NOMO-1 (cell line): Measurements from ENCODE around the gene SSBP3.
"Not testable (repeated sequence)": the region's sequence is repeated elsewhere in the genome, so short reads cannot be mapped to it uniquely, and the experiment has no call there.

ENCODE experiments used
- DNase-seq, 2 experiments: peaks; one replicate each; lab custom pipeline; 2025; ENCODE audit not compliant: unreplicated experiment in 2 of 2; lab: John Stamatoyannopoulos, UW

Gene SSBP3

DNA sequence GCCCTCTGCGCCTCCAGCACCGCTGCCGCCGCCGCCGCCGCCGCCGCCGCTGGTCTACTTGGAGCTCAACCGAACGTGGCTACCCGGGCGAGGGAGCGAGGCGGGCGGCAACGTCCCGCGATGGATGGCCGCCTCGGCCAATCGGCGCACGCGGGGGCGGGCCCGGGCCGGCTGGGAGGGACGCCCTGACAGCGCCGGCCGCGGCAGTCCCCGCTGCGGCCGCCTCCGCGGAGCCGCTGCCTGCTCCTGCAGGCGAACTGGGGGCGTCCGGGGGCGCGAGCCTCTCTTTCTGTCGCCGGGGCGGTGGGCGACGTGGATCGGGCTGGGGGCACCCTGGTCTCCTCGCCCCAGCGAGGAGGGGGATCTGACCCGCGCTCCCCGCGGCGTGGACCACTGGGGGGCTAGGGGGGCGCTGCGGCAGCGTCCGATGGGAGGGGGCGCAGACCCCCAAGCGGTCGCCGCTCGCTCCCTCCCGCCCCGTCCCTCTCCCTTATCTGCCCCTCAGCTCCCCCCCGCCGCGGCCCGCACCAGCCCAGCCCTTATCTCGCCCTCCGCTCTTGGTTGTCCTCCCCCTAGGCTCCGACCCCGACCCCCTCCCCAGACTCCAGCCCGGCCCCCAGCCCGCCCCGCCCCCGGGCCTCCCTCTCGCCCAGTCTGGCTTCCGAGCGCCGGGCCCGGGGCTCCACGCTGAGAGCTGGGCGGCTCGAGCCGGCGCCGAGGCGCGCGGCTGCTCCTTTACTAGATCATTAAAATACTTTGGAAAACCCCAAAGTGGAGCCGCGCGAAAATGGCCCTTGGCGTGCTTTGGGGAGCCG is at the start of gene SSBP3:
Gene SSBP3 (minus strand): TSS at position 56 of the 815 bp plus-strand sequence.
- DNase-seq = peak; percentile 87 to 94

DNA sequence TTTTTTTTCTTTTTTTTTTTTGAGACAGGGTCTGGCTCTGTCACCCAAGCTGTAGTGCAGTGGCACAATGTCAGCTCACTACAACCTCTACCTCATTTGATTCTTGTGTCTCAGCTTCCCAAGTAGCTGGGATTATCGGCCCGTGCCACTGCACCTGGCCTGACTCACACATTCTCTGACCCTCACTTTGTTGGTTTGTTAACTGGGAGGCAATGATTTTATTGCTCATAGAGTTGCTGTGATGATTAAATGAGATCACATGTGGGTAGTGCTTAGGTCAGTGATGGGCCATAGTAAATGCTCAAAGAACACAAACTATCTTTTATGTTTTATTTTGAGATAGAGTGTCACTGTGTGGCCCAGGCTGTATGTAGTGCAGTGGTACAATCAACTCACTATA is 47.3 kb upstream of the SSBP3 start:
- DNase-seq = no peak

DNA sequence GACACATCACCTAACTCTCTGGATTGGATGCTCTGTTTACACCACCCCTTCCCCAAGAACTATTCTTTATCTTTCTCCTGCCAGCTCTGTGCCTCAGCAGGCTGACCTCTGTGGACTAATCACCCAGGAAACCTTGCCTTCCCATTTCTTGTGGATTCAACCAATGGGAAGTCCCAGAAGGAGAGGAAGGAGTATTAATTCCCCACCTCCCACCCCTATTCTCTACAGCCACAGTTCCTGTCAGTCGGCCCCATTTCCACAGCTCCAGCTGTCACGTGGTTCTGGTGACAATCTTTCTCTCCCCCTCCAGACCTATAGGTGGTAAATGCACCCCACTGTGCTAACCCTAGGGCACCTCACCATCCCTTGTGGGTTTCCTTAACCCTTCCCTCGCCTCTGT is 46.8 kb upstream of the SSBP3 start:
- DNase-seq = no peak

DNA sequence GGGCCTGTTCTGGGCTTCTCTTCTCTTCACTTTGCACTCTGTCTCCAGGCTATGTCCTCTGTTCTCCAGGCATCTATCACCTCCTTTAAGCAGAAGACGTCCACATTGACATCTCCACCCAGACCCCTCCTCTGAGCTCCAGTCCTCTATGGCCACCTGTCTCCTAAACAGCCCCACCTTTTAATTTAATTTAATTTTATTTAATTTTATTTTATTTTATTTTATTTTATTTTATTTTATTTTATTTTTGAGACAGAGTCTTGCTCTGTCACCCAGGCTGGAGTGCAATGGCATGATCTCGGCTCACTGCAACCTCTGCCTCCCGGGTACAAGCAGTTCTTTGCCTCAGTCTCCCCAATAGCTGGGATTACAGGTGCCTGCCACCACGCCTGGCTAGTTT is 43.2 kb upstream of the SSBP3 start:
- DNase-seq = not testable (repeated sequence)

DNA sequence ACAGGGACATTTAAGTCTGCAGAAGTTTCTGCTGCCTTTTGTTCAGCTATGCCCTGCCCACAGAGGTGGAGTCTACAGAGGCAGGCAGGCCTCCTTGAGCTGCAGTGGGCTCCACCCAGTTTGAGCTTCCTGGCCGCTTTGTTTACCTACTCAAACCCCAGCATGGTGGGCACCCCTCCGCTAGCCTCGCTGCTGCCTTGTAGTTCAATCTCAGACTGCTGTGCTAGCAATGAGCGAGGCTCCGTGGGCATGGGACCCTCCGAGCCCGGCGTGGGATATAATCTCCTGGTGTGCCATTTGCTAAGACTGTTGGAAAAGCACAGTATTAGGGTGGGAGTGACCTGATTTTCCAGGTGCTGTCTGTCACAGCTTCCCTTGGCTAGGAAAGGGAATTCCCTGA is 42.6 kb upstream of the SSBP3 start:
- not testable (repeated sequence) for DNase-seq

DNA sequence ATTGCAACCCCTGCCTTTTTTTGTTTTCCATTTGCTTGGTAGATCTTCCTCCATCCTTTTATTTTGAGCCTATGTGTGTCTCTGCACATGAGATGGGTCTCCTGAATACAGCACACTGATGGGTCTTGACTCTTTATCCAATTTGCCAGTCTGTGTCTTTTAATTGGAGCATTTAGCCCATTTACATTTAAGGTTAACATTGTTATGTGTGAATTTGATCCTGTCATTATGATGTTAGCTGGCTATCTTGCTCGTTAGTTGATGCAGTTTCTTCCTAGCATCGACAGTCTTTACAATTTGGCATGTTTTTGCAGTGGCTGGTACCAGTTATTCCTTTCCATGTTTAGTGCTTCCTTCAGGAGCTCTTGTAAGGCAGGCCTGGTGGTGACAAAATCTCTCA is 40.9 kb upstream of the SSBP3 start:
- DNase-seq = not testable (repeated sequence)

DNA sequence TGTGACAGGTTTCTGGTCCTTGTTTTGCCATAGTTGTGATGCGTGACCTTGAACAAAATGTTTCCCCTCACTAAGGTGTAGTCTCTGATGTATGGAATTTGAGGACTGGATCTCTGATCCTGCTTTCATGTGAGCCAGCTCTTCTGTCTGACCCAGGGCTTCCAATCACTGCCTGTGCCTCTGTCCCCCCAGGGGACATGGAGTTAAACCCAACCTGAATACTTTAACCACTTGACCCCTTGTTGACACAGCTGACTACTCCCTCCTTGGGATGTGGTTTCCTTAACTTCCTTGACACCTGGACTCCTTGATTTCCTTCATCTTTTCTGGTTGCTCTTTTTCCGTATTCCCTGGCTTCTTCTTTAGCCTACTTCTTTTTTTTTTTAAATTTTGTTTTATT is 36.0 kb upstream of the SSBP3 start:
- DNase-seq = no peak

DNA sequence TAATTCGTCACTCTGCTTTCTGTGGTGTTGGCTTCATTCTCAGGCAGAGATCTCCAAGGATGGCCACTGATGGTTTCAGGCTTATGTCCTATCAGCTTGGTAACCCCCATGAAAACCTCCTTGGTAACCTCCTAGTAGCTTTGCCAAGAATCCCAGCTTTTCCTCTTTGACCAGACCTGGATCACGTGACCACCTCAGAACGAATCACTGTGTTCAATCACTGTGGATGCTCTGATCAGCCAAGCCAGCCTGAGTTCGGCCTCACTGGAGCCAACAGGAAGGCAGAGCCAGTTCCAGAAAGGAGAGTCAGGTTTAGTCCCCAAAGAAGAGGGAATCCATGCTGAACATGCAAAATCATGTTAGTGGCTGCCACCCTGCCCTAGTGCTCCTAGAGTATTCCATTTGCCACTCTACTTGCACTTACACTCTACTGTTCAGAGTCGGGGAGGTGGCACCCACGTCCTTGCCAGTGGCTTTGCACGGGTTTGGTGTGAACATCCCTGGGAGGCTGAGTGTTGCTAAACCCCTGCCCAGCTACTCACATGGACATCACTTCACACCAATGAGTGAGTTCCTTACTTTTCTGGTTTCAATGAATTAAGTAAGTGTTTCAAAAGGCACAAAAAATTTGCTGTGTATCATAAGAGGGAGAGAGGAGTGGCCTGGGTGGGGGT is 33.5 kb upstream of the SSBP3 start:
- DNase-seq = no peak

DNA sequence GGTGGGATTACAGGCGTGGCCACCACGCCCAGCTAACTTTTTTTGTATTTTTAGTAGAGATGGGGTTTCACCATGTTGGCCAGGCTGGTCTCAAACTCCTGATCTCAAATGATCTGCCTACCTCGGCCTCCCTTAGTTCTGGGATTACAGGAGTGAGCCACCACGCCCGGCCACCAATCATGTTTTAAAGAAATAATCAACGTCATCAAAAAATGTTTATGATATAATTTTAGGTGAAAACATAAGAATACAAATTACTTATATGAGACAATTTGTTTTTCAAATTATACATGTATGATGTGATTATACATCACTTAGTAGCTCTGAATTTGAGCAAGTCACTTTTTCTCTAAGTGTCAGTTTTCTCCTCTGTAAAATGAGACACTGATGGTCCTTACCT is 31.6 kb upstream of the SSBP3 start:
- DNase-seq = no peak

DNA sequence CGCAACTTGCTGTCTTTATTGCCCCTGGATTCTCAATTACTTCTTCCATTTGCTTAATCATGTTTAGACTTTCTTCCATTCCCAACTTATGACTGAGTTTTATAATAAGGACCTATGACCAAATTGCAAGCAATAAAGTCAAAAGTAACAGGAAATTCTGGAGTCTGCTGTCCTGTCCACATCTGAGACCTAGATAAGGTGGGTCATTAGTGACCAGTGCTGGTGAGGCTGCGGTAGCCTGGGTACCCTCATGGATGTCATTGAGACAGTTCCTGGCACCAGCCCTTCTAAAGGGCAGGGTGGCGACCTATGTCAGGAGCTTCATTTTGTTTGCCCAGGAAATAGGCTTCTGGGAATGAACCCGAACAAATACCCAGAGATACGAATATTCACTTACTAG is 30.6 kb upstream of the SSBP3 start:
- DNase-seq = no peak

DNA sequence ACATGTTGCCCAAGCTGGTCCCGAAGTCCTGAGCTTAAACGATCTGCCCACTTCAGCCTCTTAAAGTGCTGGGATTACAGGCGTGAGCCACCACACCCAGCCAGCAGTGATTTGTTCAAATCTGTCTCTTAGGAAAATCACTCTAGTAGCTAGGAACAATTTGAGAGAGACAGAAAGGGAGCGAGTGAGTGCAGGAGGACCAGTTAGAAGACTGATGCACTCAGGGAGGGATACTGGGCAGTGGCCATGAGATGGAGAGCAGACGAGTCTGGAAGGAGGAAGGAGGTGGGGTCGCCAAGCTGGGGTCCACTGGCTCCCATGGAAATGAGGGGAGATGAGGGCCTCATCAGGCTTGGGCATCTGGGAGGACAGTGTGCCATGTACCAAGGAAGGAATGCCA is 23.6 kb upstream of the SSBP3 start:
- DNase-seq = no peak

DNA sequence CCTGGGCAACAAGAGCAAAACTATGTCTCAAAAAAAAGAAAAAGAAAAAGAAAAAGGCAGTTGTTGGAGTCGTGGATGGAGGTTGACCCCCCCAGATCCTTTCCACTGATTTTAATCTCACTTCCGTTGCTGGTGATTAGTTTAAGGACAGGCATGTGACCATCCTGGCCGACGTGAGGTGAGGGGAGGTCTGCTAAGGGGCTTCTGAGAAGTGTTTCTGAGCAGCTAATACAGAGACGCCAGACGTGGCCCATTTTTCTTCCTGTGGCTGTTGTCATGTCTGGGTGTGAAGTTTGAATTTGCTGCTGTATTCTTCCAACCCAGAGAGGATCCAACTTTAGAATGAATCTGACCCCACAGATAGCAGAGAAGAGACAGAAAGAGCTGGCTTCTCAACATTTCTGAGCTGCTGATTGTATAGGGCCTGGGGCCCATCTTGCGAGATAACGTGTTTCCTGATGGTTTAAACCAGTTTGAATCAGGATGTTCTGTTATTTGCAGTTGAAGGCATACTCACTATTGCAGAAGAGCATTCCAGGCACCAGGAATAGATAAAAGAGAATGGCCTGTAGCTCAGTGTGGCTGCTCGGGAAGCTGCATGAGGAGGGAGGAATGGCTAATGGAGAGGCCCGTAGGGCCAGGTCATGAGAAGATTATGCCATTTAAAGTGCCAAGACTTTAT is 22.8 kb upstream of the SSBP3 start:
- no peak for DNase-seq

DNA sequence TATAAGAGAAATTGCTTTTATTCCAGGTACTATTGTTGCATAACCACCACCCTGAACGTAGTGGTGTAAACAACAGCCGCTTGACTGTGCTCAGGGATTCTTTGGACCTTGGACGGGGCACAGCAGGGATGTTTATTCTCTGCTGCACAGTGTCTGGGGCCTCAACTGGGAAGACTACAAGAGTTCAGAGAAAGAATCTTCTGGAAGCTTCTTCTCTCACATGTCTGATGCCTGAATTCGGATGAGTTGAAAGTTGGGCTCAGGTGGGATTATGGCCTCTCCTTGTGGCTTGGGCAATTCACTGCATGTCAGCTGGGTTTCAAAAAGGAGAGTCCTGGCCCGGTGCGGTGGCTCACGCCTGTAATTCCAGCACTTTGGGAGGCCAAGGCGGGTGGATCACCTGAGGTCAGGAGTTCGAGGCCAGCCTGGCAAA is 19.0 kb upstream of the SSBP3 start:
- no peak for DNase-seq

DNA sequence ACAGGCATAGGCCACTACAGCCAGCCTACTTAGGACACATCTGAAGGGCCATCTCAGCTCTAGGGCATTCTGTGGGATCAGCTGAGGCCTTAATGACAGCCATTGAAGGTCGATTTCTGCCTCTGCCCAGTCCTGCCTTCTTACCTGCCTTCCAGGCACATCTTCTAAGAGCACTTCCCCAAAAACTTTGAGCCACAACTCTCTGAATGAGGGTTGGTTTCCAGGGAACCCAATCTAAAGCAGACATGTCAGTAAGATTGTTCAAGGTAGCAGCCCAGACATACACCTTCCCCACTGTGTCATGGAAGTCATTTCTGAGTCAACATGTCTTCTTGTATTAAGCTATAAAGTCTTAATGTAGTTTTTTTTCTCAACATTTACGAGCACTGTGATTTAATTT is 18.2 kb upstream of the SSBP3 start:
- no peak for DNase-seq

DNA sequence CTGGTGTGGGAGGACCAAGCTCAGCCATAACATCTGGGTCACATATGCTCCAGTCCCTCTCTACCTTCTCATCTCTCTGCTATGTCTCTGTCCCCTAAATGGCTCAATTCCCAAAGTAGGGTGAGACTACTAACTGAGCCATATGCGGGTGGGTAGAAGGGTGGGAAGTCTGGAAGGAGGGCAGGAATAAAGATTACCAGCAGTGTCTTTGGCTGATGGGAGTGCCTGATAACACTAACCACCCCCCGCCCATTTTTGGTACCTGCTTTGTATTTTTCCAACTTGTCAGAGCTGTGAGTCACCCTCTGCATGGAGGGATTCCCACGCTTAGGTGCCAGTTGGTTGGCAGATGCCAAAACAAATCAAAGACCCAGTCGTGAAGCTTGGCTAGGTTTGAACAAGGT is 14.9 kb upstream of the SSBP3 start:
- no peak for DNase-seq

DNA sequence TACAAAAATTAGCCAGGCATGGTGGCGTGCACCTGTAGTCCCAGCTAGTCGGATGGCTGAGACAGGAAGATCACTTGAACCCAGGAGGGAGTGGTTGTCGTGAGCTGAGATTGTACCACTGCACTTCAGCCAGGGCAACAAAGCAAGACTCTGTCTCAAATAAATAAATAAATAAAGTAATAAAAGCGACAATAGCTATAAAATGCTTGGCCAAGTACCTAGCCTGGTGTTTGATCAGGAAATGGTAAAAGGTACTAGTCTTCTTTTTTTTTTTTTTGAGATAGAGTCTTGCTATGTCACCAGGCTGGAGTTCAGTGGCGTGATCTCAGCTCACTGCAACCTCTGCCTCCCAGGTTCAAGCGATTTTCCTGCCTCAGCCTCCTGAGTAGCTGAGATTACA is 12.4 kb upstream of the SSBP3 start:
- DNase-seq = not testable (repeated sequence)

DNA sequence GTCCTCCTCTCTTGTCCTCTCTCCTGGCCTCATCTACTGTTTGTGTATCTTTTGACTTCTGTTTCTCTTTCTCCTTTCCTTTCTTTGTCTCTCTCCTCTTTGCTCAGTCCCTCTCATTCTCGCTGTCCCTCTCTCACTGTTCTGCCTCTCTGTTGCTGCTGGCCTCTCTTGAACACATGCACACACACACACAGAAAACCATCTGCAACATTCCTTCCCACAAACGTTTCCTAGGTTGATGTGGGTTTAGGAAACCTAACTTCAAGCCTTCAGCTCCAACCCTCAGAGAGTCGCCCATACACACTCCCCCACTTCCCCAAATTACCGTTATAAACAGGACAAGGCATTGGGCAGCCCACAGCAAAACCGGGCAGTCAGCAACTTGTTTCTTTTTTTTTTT is 10.9 kb upstream of the SSBP3 start:
- DNase-seq = no peak

DNA sequence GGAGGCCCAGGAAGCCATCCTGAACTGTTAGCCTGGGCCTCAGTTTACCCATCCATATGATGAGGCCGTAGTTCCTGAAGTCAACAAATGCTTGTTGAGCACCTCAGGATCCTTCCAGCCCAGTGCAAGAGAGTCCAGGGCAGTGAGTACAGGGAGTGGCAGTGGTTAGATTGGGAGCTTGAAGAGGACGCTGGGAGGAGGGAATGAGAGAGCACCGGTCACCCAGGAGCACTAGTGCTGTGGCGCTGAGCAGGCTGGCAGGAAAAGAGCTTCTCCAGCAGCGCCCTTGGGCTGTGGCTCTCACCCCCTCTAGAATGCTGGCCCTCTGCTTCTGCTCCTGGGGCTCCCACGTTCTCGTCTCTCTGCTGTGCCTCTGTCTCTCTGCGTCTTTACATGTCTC is 10.2 kb upstream of the SSBP3 start:
- DNase-seq = no peak

DNA sequence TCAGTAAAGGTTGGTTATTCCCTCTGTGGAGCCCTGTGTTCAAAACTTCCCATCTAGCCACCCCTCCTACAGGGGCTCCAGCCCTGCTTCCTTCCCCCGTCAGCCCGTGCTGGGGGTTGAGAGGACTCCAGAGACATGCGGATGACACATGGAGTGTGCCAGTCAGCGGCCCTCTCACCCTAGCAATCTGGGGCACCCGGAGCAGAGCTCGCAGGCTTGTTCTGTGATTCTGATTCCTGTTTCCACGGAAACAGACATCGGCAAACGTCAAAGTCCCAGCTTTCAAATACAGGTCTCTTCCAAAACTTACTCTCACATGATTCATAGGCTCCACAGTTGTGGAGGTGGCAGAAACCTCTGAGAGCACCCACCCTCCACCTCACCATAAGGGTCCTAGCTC is 9.8 kb upstream of the SSBP3 start:
- no peak for DNase-seq

DNA sequence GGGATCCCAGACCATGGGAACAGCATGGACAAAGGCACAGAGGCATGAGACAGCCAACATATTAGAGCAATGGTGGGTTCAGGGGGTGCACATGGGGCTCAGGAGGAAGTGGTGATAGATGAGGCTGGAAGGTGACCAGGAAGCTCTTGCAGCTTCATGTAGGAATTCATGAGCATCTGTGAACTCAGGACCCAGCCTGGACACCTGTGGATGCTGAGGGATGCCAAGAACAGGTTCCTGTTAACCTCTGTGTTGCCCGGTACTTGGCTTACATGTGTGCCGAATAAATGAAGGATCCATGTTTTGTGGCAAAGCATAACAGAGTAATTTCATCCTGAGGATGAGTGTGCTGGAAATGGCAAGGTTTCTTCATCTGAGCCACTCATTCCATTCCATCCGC is 9.3 kb upstream of the SSBP3 start:
- DNase-seq = no peak

DNA sequence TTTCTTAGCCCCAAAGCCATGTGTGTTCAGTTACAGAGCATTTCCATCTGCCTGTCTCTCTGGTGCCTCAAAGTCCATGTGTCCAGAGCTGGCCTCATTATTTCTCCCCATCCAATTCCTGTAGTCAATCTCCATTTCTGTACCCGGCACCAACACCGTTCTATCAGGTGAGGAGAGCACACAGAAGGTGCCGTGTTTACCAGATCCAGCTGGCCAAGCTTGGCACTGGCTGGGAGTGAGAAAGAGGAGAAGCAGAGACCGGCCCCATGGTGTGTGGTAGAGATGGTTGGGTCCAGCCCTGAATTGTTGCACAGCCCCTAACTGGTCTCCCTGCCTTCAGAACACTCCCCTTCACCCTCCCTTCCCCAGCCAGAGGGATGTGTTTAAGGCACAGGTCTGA is 7.5 kb upstream of the SSBP3 start:
- DNase-seq = no peak

DNA sequence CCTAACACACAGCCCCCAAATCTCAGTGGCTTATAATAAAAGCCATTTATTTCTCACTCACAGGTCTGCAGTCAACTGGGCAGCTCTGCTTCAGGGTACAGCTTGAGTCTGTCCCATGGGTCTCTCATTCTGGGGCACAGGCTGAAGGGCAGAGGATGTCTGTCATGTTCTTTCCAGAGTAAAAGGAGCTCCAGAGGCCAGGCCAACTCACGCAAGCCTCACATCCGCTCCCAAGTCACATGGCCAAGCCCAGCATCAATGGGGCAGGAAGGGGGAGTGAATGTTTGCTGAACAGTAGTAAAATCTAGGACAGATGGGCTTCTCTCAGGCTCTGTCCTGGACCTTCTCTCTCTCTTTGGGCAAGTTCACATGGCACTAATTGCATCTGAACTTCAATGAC is 7.1 kb upstream of the SSBP3 start:
- no peak for DNase-seq
